Loucy (cell line): ENCODE data around the gene ZDHHC21.

Source experiments
- H2AFZ ChIP-seq: fragments of 200-600 bp; sonication (generic); 2 replicates; pipeline ENCODE4 v1.6.0; 2016; ENCODE audit warnings: antibody characterized with exemption, mild to moderate bottlenecking, low read length, moderate library complexity
- H3F3A ChIP-seq: fragments of 200-600 bp; 2 replicates; pipeline ENCODE4 v1.6.0; 2016; ENCODE audit warnings: antibody characterized with exemption, low read depth, mild to moderate bottlenecking
- H3K27me3 ChIP-seq: fragments of 200-600 bp; sonication (generic); 2 replicates; pipeline ENCODE4 v1.6.1; 2014; ENCODE audit warnings: low read length, mild to moderate bottlenecking; ENCODE audit not compliant: insufficient read depth, poor library complexity, severe bottlenecking
- H3K36me3 ChIP-seq: fragments of 200-600 bp; sonication (generic); 2 replicates; pipeline ENCODE4 v1.6.1; 2016; ENCODE audit warnings: low read length; ENCODE audit not compliant: insufficient read depth
- H3K4me1 ChIP-seq: fragments of 200-600 bp; sonication (generic); 2 replicates; pipeline ENCODE4 v1.5.1; 2014; ENCODE audit warnings: low read length, mild to moderate bottlenecking; ENCODE audit not compliant: insufficient read depth, poor library complexity, severe bottlenecking
- H3K4me2 ChIP-seq: fragments of 200-600 bp; sonication (generic); 2 replicates; pipeline ENCODE4 v1.6.0; 2014; ENCODE audit warnings: antibody characterized with exemption, low read length, low read depth, mild to moderate bottlenecking; ENCODE audit not compliant: poor library complexity, severe bottlenecking
- H3K4me3 ChIP-seq: fragments of 200-600 bp; sonication (generic); 2 replicates; pipeline ENCODE4 v1.5.1; 2014; ENCODE audit warnings: low read length, mild to moderate bottlenecking, mixed read lengths; ENCODE audit not compliant: poor library complexity, severe bottlenecking
- H3K79me2 ChIP-seq: fragments of 200-600 bp; sonication (generic); 2 replicates; pipeline ENCODE4 v1.6.1; 2014; ENCODE audit warnings: low read length; ENCODE audit not compliant: insufficient read depth
- H3K9ac ChIP-seq: fragments of 200-600 bp; sonication (generic); 2 replicates; pipeline ENCODE4 v1.6.0; 2014; ENCODE audit warnings: mild to moderate bottlenecking, low read depth, low read length, moderate library complexity; ENCODE audit not compliant: poor library complexity, severe bottlenecking
- H3K9me2 ChIP-seq: fragments of 200-600 bp; sonication (generic); replicated peaks from 2 replicates; pipeline ENCODE4 v1.6.1; 2016; ENCODE audit warnings: low read depth, low read length, mixed read lengths
- H3K9me3 ChIP-seq: fragments of 200-600 bp; sonication (generic); 2 replicates; pipeline ENCODE4 v1.6.1; 2014; ENCODE audit warnings: mild to moderate bottlenecking, antibody characterized with exemption, low read length, low read depth; ENCODE audit not compliant: insufficient read depth
- H4K20me1 ChIP-seq: fragments of 200-600 bp; sonication (generic); 2 replicates; pipeline ENCODE4 v1.6.0; 2014; ENCODE audit warnings: antibody characterized with exemption, low read length, mild to moderate bottlenecking; ENCODE audit not compliant: insufficient read depth, poor library complexity, severe bottlenecking
- EZH2phosphoT487 ChIP-seq: fragments of 200-600 bp; IDR thresholded peaks from 2 replicates; pipeline ENCODE4 v1.6.1; 2018; ENCODE audit warnings: antibody characterized with exemption, mild to moderate bottlenecking, moderate library complexity, borderline replicate concordance
- TF ChIP-seq, protein P1 (sequence below): fragments of 200-600 bp; sonication (generic); conservative IDR thresholded peaks from 2 replicates; pipeline ENCODE4 v1.5.1; 2014; ENCODE audit warnings: mild to moderate bottlenecking, antibody characterized with exemption, low read length

Gene ZDHHC21

DNA sequence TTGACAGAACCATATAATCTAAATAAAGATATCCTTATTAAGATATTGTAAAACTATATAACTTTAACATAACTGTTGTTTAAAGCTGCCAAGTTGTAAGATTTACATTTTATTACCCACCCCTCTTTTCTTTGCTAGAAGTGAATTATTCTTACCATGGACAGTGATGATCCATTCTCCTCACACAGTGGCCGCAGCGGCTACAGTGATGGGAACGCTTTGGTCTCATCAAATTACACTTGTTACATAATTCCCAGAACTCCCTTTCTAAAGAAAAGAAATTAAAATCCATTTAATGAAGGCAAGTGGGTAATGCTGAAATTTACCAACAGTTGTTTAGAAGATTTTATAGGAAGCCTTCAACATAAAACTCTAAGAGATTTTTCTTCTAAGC lies 31.2 kb downstream of the ZDHHC21 start:
- Histone ChIP-seq H3K9ac (no peak overlapping the region), H2AFZ (no peak overlapping the region), H3K9me2 (no peaks in the 10 kb centered on the region), H3K27me3 (no peaks in the 10 kb centered on the region), H3F3A (no peaks in the 10 kb centered on the region), H3K36me3 (peaks cover 11% of the 10 kb centered on the region; the same call in 1 of the 2 replicates), H4K20me1 (no peaks in the 10 kb centered on the region), H3K4me3 (no peak overlapping the region), H3K79me2 (no peaks in the 10 kb centered on the region), H3K9me3 (no peaks in the 10 kb centered on the region), H3K4me2 (no peak overlapping the region), H3K4me1 (no peaks in the 10 kb centered on the region)
- TF ChIP-seq, protein P1, sequence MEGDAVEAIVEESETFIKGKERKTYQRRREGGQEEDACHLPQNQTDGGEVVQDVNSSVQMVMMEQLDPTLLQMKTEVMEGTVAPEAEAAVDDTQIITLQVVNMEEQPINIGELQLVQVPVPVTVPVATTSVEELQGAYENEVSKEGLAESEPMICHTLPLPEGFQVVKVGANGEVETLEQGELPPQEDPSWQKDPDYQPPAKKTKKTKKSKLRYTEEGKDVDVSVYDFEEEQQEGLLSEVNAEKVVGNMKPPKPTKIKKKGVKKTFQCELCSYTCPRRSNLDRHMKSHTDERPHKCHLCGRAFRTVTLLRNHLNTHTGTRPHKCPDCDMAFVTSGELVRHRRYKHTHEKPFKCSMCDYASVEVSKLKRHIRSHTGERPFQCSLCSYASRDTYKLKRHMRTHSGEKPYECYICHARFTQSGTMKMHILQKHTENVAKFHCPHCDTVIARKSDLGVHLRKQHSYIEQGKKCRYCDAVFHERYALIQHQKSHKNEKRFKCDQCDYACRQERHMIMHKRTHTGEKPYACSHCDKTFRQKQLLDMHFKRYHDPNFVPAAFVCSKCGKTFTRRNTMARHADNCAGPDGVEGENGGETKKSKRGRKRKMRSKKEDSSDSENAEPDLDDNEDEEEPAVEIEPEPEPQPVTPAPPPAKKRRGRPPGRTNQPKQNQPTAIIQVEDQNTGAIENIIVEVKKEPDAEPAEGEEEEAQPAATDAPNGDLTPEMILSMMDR = no peak
- TF ChIP-seq EZH2phosphoT487 = no peak

DNA sequence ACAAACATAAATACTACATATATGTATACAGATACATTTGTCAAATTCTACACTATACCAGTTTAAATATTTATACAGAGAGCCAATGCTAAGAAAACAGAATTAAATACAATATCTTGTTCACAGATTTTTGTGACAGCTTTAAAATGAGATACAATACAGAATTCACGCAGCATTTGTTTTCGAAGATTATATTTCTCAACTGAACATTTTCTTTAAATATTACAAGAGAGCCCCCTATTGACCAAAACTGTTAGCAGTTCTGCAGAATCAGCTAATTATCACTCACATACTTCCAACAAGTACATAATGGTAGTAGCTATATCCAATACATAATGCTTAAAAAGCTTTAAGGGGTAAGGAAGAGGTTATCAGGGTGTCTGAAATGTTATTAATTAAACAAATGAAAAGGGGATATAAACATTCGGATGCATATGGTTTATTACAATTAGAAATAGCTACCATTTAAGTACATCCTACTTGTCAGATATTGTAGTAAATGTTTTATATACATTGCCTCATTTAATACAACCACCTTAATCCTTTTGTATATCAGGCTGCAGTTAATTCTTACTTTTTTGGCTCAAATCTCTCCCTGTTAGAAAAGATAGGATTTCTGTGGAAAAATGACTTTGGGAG lies 31.7 kb downstream of the ZDHHC21 start:
- Histone ChIP-seq H3K4me2 (no peak overlapping the region), H4K20me1 (no peaks in the 10 kb centered on the region), H3K9me3 (no peaks in the 10 kb centered on the region), H3F3A (no peaks in the 10 kb centered on the region), H3K9ac (no peak overlapping the region), H3K4me3 (no peak overlapping the region), H2AFZ (no peak overlapping the region), H3K9me2 (no peaks in the 10 kb centered on the region), H3K27me3 (no peaks in the 10 kb centered on the region), H3K36me3 (peaks cover 11% of the 10 kb centered on the region; the same call in 1 of the 2 replicates), H3K79me2 (no peaks in the 10 kb centered on the region), H3K4me1 (no peaks in the 10 kb centered on the region)
- TF ChIP-seq EZH2phosphoT487 = no peak
- TF ChIP-seq, protein P1 = peak; percentile 78

DNA sequence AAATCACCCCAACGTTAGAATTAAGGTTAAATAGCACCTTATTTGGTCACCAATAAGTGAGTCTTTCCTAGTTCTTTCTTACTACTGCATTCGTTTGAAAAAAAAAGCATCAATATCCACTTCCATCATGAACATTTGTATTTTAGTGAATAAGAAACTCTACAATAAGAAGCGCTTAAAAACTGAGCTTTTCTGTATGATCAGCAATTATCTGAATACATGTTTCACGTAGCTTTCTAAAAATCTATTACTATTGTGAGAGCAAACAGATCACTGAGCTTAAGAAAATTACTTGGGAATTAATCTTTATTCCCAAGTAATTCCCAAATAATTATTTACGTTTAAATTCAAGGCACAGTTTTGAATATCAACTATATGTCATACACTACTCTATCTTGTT lies 32.5 kb downstream of the ZDHHC21 start:
- H3K79me2 ChIP-seq = no peaks in the 10 kb centered on the region
- no peak overlapping the region for H2AFZ ChIP-seq
- H4K20me1 ChIP-seq = no peaks in the 10 kb centered on the region
- no peaks in the 10 kb centered on the region for H3F3A ChIP-seq
- H3K4me1 ChIP-seq = no peaks in the 10 kb centered on the region
- TF ChIP-seq, protein P1 = no peak
- TF ChIP-seq EZH2phosphoT487 = no peak
- no peak overlapping the region for H3K4me2 ChIP-seq
- no peaks in the 10 kb centered on the region for H3K27me3 ChIP-seq
- H3K9ac ChIP-seq = no peak overlapping the region
- no peaks in the 10 kb centered on the region for H3K9me2 ChIP-seq
- H3K36me3 ChIP-seq = peaks cover 15% of the 10 kb centered on the region; the same call in 1 of the 2 replicates
- H3K9me3 ChIP-seq = no peaks in the 10 kb centered on the region
- H3K4me3 ChIP-seq = no peak overlapping the region
